Esophagus squamous epithelium (tissue), 5 donors: ENCODE results near the gene SIX4. TPM values are rescaled to one million over a fixed set of nuclear protein-coding genes. Genes with fewer than 3 reads are reported as not detected.
A peak's percentile ranks its signal among the peaks of the same experiment; 100 is the strongest.

Source experiments
- DNase-seq: peaks from one replicate; lab custom pipeline; 2025; lab: John Stamatoyannopoulos, UW
- H3K27ac ChIP-seq, 4 donors: fragments of 200-600 bp; sonication (generic); one replicate each; pipeline ENCODE4 v1.5.1; 2016 to 2019; ENCODE audit warnings: mild to moderate bottlenecking in 1 of 4
- H3K27me3 ChIP-seq, 4 donors: fragments of 200-600 bp; sonication (generic); 1 replicate in 3 of 4; 2 replicates in 1 of 4; pipeline versions ENCODE4 v1.5.1 to v1.6.0; 2017 to 2021; ENCODE audit warnings: antibody characterized with exemption in 1 of 4
- H3K36me3 ChIP-seq, 3 donors: fragments of 200-600 bp; sonication (generic); one replicate each; pipeline ENCODE4 v1.5.1; 2016 to 2019
- H3K4me1 ChIP-seq, 3 donors: fragments of 200-600 bp; sonication (generic); one replicate each; pipeline ENCODE4 v1.5.1; 2017 to 2019
- H3K4me3 ChIP-seq, 4 donors: fragments of 200-600 bp; sonication (generic); 1 replicate in 3 of 4; 2 replicates in 1 of 4; pipeline ENCODE4 v1.5.1; 2016 to 2019; ENCODE audit warnings: mild to moderate bottlenecking in 2 of 4, moderate library complexity in 1 of 4
- H3K9me3 ChIP-seq, 3 donors: fragments of 200-600 bp; sonication (generic); one replicate each; pipeline ENCODE4 v1.5.1; 2016 to 2019
- POLR2A ChIP-seq, 4 donors: fragments of 450-650 bp; IDR thresholded peaks; one replicate each; pipeline ENCODE4 v1.6.1; 2017; ENCODE audit warnings: antibody characterized with exemption in 4 of 4, mild to moderate bottlenecking in 4 of 4, moderate library complexity in 3 of 4
- WGBS, 2 donors: methylation state at CpG; one replicate each; pipeline ENCODE4 v1.1.5; 2018; 5-methylcytosine and 5-hydroxymethylcytosine counted together
- intact Hi-C: fragments of 100-400 bp; cut with DNase I; formaldehyde crosslinking; loops from one replicate; pipeline ENCODE4 v1.15.0; 2022
- total RNA-seq, 4 donors: library from RNA; depleted of rRNA; stranded (reverse); fragments of >200 nt; gene quantifications; one replicate each; pipeline ENCODE4 v1.1.0, GENCODE V29; 2016
- TF ChIP-seq, protein P1 (sequence below), 6 experiments: fragments of 450-650 bp in 4 of 6; fragments of 200-600 bp in 2 of 6; sonication (generic) in 2 of 6; IDR thresholded peaks; one replicate each; pipeline ENCODE4 v1.5.1; 2016 to 2019; ENCODE audit warnings: antibody characterized with exemption in 6 of 6, mild to moderate bottlenecking in 4 of 6, moderate library complexity in 4 of 6
- donor health status: DM: yes; HTN: yes; CAD: no.

SIX4 gene
- total RNA-seq, 4 donors from 2014 or later: 0.49 to 0.82 (median 0.64) TPM

GRCh38 chr14:60744566-60744965 is 20.4 kb upstream of the SIX4 start:
- Histone ChIP-seq H3K4me1 (peaks cover 0 to 12% (median 3%) of the 10 kb centered on the region in 3 donors), H3K27ac (no peak overlapping the region), H3K9me3 (peaks cover 0 to 10% (median 0%) of the 10 kb centered on the region in 3 donors), H3K36me3 (no peaks in the 10 kb centered on the region), H3K27me3 (no peaks in the 10 kb centered on the region), H3K4me3 (no peak overlapping the region)
- intact Hi-C loops: no loop called here
- TF ChIP-seq POLR2A (IDR thresholded peaks at IDR 0.05): no peak
- TF ChIP-seq, protein P1, sequence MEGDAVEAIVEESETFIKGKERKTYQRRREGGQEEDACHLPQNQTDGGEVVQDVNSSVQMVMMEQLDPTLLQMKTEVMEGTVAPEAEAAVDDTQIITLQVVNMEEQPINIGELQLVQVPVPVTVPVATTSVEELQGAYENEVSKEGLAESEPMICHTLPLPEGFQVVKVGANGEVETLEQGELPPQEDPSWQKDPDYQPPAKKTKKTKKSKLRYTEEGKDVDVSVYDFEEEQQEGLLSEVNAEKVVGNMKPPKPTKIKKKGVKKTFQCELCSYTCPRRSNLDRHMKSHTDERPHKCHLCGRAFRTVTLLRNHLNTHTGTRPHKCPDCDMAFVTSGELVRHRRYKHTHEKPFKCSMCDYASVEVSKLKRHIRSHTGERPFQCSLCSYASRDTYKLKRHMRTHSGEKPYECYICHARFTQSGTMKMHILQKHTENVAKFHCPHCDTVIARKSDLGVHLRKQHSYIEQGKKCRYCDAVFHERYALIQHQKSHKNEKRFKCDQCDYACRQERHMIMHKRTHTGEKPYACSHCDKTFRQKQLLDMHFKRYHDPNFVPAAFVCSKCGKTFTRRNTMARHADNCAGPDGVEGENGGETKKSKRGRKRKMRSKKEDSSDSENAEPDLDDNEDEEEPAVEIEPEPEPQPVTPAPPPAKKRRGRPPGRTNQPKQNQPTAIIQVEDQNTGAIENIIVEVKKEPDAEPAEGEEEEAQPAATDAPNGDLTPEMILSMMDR (IDR thresholded peaks at IDR 0.05): no peak
- DNase-seq: no peak

DNA sequence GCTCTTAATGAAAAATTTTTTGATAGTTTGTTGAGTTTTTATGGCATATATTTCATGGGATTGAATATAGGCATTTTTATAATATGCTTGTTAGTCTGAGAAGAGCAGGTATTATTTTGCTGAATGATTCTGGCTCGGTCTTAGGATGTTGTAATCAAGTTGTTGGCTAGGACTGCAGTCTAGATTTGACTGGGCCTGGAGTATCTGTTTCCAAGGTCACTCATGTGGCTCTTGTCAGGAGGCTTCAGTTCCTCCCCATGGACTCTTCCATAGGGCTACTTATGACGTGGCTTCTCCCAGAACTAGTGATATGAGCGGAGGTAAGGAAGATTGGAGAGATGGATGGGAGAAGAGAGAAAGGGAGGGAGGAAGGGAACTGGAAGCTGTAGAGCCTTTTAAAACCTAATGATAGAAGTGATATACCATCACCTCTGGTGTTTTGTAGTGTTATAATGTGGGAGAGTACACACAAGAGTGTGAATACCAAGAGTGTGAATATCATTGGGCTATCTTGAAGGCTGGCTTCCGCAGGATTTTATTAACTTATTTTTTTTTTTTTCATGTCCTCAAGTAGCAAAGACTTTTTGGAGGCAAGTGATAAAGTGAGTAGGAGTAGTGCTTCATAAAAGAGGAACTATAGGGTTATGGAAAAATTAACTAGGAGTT is 14.8 kb upstream of the SIX4 start:
- Histone ChIP-seq H3K27me3 (no peaks in the 10 kb centered on the region), H3K9me3 (peaks cover 0 to 4% (median 0%) of the 10 kb centered on the region in 3 donors), H3K27ac (no peak overlapping the region), H3K4me3 (no peak overlapping the region), H3K4me1 (peaks cover 8 to 28% (median 15%) of the 10 kb centered on the region in 3 donors), H3K36me3 (no peaks in the 10 kb centered on the region)
- 78 to 87% methylated on average over 4 of the region's 4 CpGs for WGBS, 2 donors
- intact Hi-C loops: no loop called here
- no peak for DNase-seq
- no peak for TF ChIP-seq POLR2A (IDR thresholded peaks at IDR 0.05)
- TF ChIP-seq, protein P1 (IDR thresholded peaks at IDR 0.05): no peak

GRCh38 chr14:60736494-60736893 is 12.3 kb upstream of the SIX4 start:
- no peak for DNase-seq
- Histone ChIP-seq H3K4me3 (peak overlapping the region in 1 of 4 donors; percentile 22), H3K4me1 (peaks cover 8 to 28% (median 15%) of the 10 kb centered on the region in 3 donors), H3K27ac (no peak overlapping the region), H3K27me3 (peaks cover 0 to 2% (median 0%) of the 10 kb centered on the region in 4 donors), H3K36me3 (no peaks in the 10 kb centered on the region), H3K9me3 (no peaks in the 10 kb centered on the region)
- 16 to 34% methylated on average over 4 of the region's 4 CpGs for WGBS, 2 donors
- intact Hi-C loops: no loop called here
- TF ChIP-seq, protein P1 (IDR thresholded peaks at IDR 0.05): no peak
- TF ChIP-seq POLR2A (IDR thresholded peaks at IDR 0.05): no peak

DNA sequence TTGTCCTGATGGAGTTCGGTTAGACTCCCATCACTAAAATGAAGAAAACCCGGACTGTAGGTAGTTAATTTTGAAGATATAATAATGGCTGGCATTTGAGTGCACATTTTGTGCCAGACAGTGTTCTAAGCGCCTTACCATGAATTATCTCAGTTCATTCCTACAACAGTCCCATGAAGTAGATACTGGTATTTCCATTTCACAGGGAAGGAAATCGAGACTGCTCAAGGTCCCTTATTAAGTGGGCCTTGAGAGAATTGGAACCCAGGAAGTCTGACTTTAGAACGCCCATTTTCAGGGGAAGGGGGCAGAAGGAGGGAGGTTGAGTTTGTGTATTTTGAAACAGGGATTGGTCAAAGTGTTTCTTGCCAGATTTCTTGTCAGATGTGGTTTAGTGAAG is 11.3 kb upstream of the SIX4 start:
- no peak for DNase-seq
- intact Hi-C loops: no loop called here
- Histone ChIP-seq H3K4me3 (peak overlapping the region; percentile 66 to 87 (median 84)), H3K4me1 (peaks cover 8 to 28% (median 15%) of the 10 kb centered on the region in 3 donors), H3K9me3 (no peaks in the 10 kb centered on the region), H3K36me3 (no peaks in the 10 kb centered on the region), H3K27me3 (peaks cover 0 to 7% (median 0%) of the 10 kb centered on the region in 4 donors), H3K27ac (peak overlapping the region in 2 of 4 donors; percentile 80 to 84)
- WGBS, 2 donors: 14 to 17% methylated on average over 5 of the region's 5 CpGs
- TF ChIP-seq, protein P1 (IDR thresholded peaks at IDR 0.05): no peak
- no peak for TF ChIP-seq POLR2A (IDR thresholded peaks at IDR 0.05)

DNA sequence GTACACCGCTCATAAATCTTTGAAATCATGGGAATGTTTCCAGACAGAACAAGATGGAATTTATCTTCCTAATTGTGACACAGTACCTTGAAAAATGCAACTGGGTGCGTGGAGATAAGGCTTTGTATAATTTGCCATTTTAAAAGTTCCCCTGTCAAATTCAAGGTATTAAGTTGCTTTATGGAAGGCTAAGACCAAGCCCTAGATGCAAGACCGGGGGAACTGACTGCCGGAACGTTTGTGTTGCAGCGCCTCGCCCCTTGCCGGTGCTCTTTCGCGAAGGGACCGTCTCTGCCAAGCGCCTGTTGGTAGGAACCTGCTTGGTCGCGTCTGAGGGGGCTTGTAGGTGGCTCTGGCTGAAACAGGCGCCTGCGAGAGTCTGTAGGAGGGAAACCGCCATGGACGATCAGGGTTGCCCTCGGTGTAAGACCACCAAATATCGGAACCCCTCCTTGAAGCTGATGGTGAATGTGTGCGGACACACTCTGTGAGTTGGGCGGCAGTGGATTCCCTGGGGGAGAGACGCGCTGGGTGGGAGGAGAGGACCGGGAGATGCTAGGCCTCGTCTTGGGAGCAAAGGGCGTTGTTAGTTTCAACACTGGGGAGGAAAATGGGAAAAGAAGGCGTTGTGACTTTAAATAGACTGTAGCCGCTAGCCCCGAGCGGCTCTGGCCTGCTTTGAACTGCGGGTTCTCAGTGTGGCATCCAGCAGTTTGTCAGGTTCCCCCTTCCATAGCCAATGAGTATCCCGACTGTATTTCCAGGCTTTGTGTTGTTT is 10.5 kb upstream of the SIX4 start, which contains the start of gene MNAT1:
Gene MNAT1, plus strand, starts transcription at position 297 of the 778 bp plus-strand sequence. Its CDS starts 102 bp downstream, at position 399.
- Histone ChIP-seq H3K27me3 (peaks cover 0 to 12% (median 0%) of the 10 kb centered on the region in 4 donors), H3K36me3 (no peaks in the 10 kb centered on the region), H3K4me3 (peak within 1 kb of the TSS; percentile 66 to 87 (median 84)), H3K4me1 (peaks cover 8 to 28% (median 15%) of the 10 kb centered on the region in 3 donors), H3K27ac (peak within 1 kb of the TSS; percentile 69 to 84 (median 76)), H3K9me3 (no peaks in the 10 kb centered on the region)
- 3 to 4% methylated on average over 21 to 29 of the region's 33 CpGs for WGBS, 2 donors
- no peak for TF ChIP-seq POLR2A (IDR thresholded peaks at IDR 0.05)
- TF ChIP-seq, protein P1 (IDR thresholded peaks at IDR 0.05): peak in 2 of 6 experiments; percentile 13
- intact Hi-C loops: no loop called here
- DNase-seq: peak; percentile 12
